Thoracic aorta (tissue), 2 donors: ENCODE data around the gene SEPTIN7. TPM values are rescaled to one million over a fixed set of nuclear protein-coding genes. Genes with fewer than 3 reads are reported as not detected.

Experiments
- ATAC-seq: fragments of 150-250 bp; one replicate; pipeline ENCODE4 v1.8.0; 2017; ENCODE audit warnings: low read depth; ENCODE audit not compliant: insufficient number of reproducible peaks, low FRiP score
- DNase-seq: peaks from one replicate; pipeline ENCODE4 v3.0.0-alpha.2; 2020; ENCODE audit warnings: low spot score
- H3K27ac ChIP-seq, 2 donors: fragments of 200-600 bp; sonication (generic); 1 replicate in 1 of 2; 2 replicates in 1 of 2; pipeline ENCODE4 v1.5.1; 2016; ENCODE audit warnings: mild to moderate bottlenecking in 2 of 2, moderate library complexity in 2 of 2
- H3K27me3 ChIP-seq: fragments of 200-600 bp; sonication (generic); replicated peaks from 2 replicates; pipeline ENCODE4 v1.6.0; 2016; ENCODE audit warnings: mild to moderate bottlenecking; ENCODE audit not compliant: insufficient read depth
- H3K36me3 ChIP-seq: fragments of 200-600 bp; sonication (generic); one replicate; pipeline ENCODE4 v1.5.1; 2016
- H3K4me1 ChIP-seq, 2 donors: fragments of 200-600 bp; sonication (generic); 1 replicate in 1 of 2; 2 replicates in 1 of 2; pipeline versions ENCODE4 v1.5.1 to v1.6.0; 2016; ENCODE audit warnings: low read depth in 2 of 2, mild to moderate bottlenecking in 1 of 2; ENCODE audit not compliant: control insufficient read depth in 1 of 2
- H3K4me3 ChIP-seq: fragments of 200-600 bp; sonication (generic); 2 replicates; pipeline ENCODE4 v1.5.1; 2016; ENCODE audit warnings: mild to moderate bottlenecking
- H3K9me3 ChIP-seq: fragments of 200-600 bp; sonication (generic); 2 replicates; pipeline ENCODE4 v1.5.1; 2016
- CTCF ChIP-seq: fragments of 200-600 bp; sonication (generic); IDR thresholded peaks from one replicate; pipeline ENCODE4 v1.5.1; 2019; ENCODE audit warnings: antibody characterized with exemption
- total RNA-seq, 2 donors: library from RNA; depleted of rRNA; stranded (reverse); fragments of >200 nt; gene quantifications; one replicate each; pipeline versions ENCODE4 v1.1.0 to v1.2.3, GENCODE V29; 2016

SEPTIN7 gene
- total RNA-seq, 2 donors from 2014 or later: 165 to 224 TPM

GRCh38 chr7:35780070-35780469 is 20.8 kb upstream of the SEPTIN7 start:
- ATAC-seq: no peak
- no peak for TF ChIP-seq CTCF

GRCh38 chr7:35781200-35781701 is 19.6 kb upstream of the SEPTIN7 start:
- no peak for TF ChIP-seq CTCF
- ATAC-seq (no peak), DNase-seq (no peak)
- Histone ChIP-seq H3K27ac (no peak overlapping the region), H3K4me3 (no peak overlapping the region), H3K4me1 (peaks cover 0 to 6% of the 10 kb centered on the region in 2 donors), H3K27me3 (no peaks in the 10 kb centered on the region), H3K9me3 (no peaks in the 10 kb centered on the region), H3K36me3 (no peaks in the 10 kb centered on the region)

More at GRCh38 chr7:35780070-35780469, 20.8 kb upstream of the SEPTIN7 start:
- Histone ChIP-seq H3K36me3 (no peaks in the 10 kb centered on the region), H3K9me3 (no peaks in the 10 kb centered on the region), H3K27ac (no peak overlapping the region), H3K4me3 (no peak overlapping the region), H3K27me3 (no peaks in the 10 kb centered on the region), H3K4me1 (peaks cover 0 to 6% of the 10 kb centered on the region in 2 donors)
- no peak for DNase-seq

GRCh38 chr7:35781767-35782515 is 18.9 kb upstream of the SEPTIN7 start:
- no peak for TF ChIP-seq CTCF
- Histone ChIP-seq H3K9me3 (no peaks in the 10 kb centered on the region), H3K36me3 (no peaks in the 10 kb centered on the region), H3K27ac (no peak overlapping the region), H3K4me3 (no peak overlapping the region), H3K27me3 (no peaks in the 10 kb centered on the region), H3K4me1 (peaks cover 0 to 6% of the 10 kb centered on the region in 2 donors)
- DNase-seq: no peak
- no peak for ATAC-seq

- DNase-seq (no peak), ATAC-seq (no peak)
- Histone ChIP-seq H3K4me1 (peaks cover 0 to 6% of the 10 kb centered on the region in 2 donors), H3K27ac (no peak overlapping the region), H3K36me3 (no peaks in the 10 kb centered on the region), H3K9me3 (no peaks in the 10 kb centered on the region), H3K4me3 (no peak overlapping the region), H3K27me3 (no peaks in the 10 kb centered on the region)
- TF ChIP-seq CTCF: no peak
Observed at GRCh38 chr7:35784332-35784731, 16.5 kb upstream of the SEPTIN7 start.

- peaks cover 0 to under 1% of the 10 kb centered on the region in 2 donors for H3K4me1 ChIP-seq
- no peaks in the 10 kb centered on the region for H3K36me3 ChIP-seq
- no peak overlapping the region for H3K4me3 ChIP-seq
- no peak for DNase-seq
- no peak for TF ChIP-seq CTCF
- H3K9me3 ChIP-seq: no peaks in the 10 kb centered on the region
- ATAC-seq: no peak
- no peak overlapping the region for H3K27ac ChIP-seq
- no peaks in the 10 kb centered on the region for H3K27me3 ChIP-seq
Observed at GRCh38 chr7:35785250-35785649, 15.6 kb upstream of the SEPTIN7 start.
